GM19351 (cell line): Measurements from ENCODE around the gene SNX24.

Experiments used
- ATAC-seq: cut with Tn5 transposase; IDR thresholded peaks from one replicate; pipeline ENCODE4 v1.9.1; 2021; ENCODE audit warnings: mild to moderate bottlenecking, moderate library complexity; ENCODE audit not compliant: unreplicated experiment

The SNX24 gene

GRCh38 chr5:122915717-122916461 is 70.5 kb downstream of the SNX24 start:
- peak; percentile 97 for ATAC-seq

GRCh38 chr5:122916490-122916889 is 71.1 kb downstream of the SNX24 start:
- no peak for ATAC-seq

GRCh38 chr5:122919969-122920368 is 74.6 kb downstream of the SNX24 start:
- ATAC-seq: no peak

GRCh38 chr5:122921826-122922225 is 76.4 kb downstream of the SNX24 start:
- no peak for ATAC-seq

- ATAC-seq: no peak
These were observed 78.8 kb downstream of the SNX24 start for GRCh38 chr5:122924203-122924602.

- no peak for ATAC-seq
These were observed 79.4 kb downstream of the SNX24 start for GRCh38 chr5:122924719-122925395.

GRCh38 chr5:122929001-122929400 is 83.6 kb downstream of the SNX24 start:
- ATAC-seq: no peak

- ATAC-seq: no peak
These were observed 84.6 kb downstream of the SNX24 start for GRCh38 chr5:122929980-122930379.

- ATAC-seq: no peak
These were observed 88.5 kb downstream of the SNX24 start for GRCh38 chr5:122933956-122934355.

- no peak for ATAC-seq
These were observed 90.7 kb downstream of the SNX24 start for GRCh38 chr5:122936088-122936487.

- no peak for ATAC-seq
These were observed 92.5 kb downstream of the SNX24 start for GRCh38 chr5:122937914-122938313.

GRCh38 chr5:122940890-122941289 is 95.5 kb downstream of the SNX24 start:
- ATAC-seq: no peak

- ATAC-seq: peak; percentile 78
These were observed 96.3 kb downstream of the SNX24 start for GRCh38 chr5:122941737-122942136.

GRCh38 chr5:122942164-122942914 is 96.9 kb downstream of the SNX24 start:
- ATAC-seq: no peak

GRCh38 chr5:122943050-122943698 is 97.8 kb downstream of the SNX24 start:
- no peak for ATAC-seq

GRCh38 chr5:122944051-122944450 is 98.6 kb downstream of the SNX24 start:
- no peak for ATAC-seq

GRCh38 chr5:122947372-122947771 is 102.0 kb downstream of the SNX24 start:
- ATAC-seq: no peak

- ATAC-seq: no peak
These were observed 102.4 kb downstream of the SNX24 start for GRCh38 chr5:122947772-122948171.

- no peak for ATAC-seq
These were observed 102.9 kb downstream of the SNX24 start for GRCh38 chr5:122948319-122948718.

GRCh38 chr5:122951658-122952057 is 106.2 kb downstream of the SNX24 start:
- ATAC-seq: no peak

GRCh38 chr5:122954719-122955118 is 109.3 kb downstream of the SNX24 start:
- no peak for ATAC-seq
